GM12891 (cell line): ENCODE measurements around the gene GAREM1.

Source experiments
- POLR2A ChIP-seq: IDR thresholded peaks from 2 replicates; pipeline ENCODE4 v1.6.1; 2011; ENCODE audit warnings: low read depth, low read length, control low read depth
- POLR2AphosphoS5 ChIP-seq: IDR thresholded peaks from 2 replicates; pipeline ENCODE4 v1.6.1; 2011; ENCODE audit warnings: low read depth, low read length, control low read depth
- SPI1 ChIP-seq: IDR thresholded peaks from 2 replicates; pipeline ENCODE4 v1.6.1; 2011; ENCODE audit warnings: low read depth, low read length, control low read depth
- TAF1 ChIP-seq: IDR thresholded peaks from 2 replicates; pipeline ENCODE4 v1.6.1; 2011; ENCODE audit warnings: low read depth, low read length, control low read depth

- TF ChIP-seq POLR2AphosphoS5: no peak
- TF ChIP-seq POLR2A: no peak
- no peak for TF ChIP-seq TAF1
- TF ChIP-seq SPI1: no peak
These were observed 87.4 kb downstream of the GAREM1 start for GRCh38 chr18:32383050-32383819.
